Measurements from ENCODE around the gene ZNF827. TPM values are rescaled to one million over a fixed set of nuclear protein-coding genes. Genes with fewer than 3 reads are reported as not detected.

Gene ZNF827
- total RNA-seq, 1 experiment from 2014 or later: 5.3 TPM

GRCh38 chr4:145762719-145763118 lies 175.9 kb downstream of the ZNF827 start:
- no TSS peak for BruUV-seq (replicated peaks)
- H3K4me1 ChIP-seq: no peaks in the 10 kb centered on the region
- intact Hi-C loops (cut with micrococcal nuclease; ENCODE audit: unreplicated experiment): no loop called here
- H3K9me3 ChIP-seq: no peaks in the 10 kb centered on the region
- H3K4me1 Mint-ChIP-seq (ENCODE audit: low read depth, unreplicated experiment): no peaks in the 10 kb centered on the region
- DNase-seq: no peak
- peaks cover 6% of the 10 kb centered on the region for H3K36me3 Mint-ChIP-seq (ENCODE audit: insufficient read depth, unreplicated experiment)
- no peaks in the 10 kb centered on the region for H3K36me3 ChIP-seq (ENCODE audit: control insufficient read depth, insufficient read depth, low read length)
- CTCF ChIA-PET: no interaction called here
- H3K27me3 Mint-ChIP-seq (ENCODE audit: insufficient read depth, unreplicated experiment): no peaks in the 10 kb centered on the region
- no peaks in the 10 kb centered on the region for H3K9me3 Mint-ChIP-seq (ENCODE audit: unreplicated experiment)
- TF ChIP-seq CTCF (IDR thresholded peaks at IDR 0.05; ENCODE audit: insufficient read depth in 1 of 2, low read depth in 1 of 2, low read length in 1 of 2, severe bottlenecking in 1 of 2, unreplicated experiment in 1 of 2): no peak
- H3K27ac Mint-ChIP-seq (ENCODE audit: unreplicated experiment): no peak overlapping the region
- no peak overlapping the region for H3K4me3 Mint-ChIP-seq (ENCODE audit: unreplicated experiment)
- no peak overlapping the region for H3K4me3 ChIP-seq (ENCODE audit: low read depth, low read length)
- POLR2A ChIA-PET: no interaction called here
- no peaks in the 10 kb centered on the region for H3K27me3 ChIP-seq (replicated peaks; ENCODE audit: control insufficient read depth, insufficient read depth, low read length)

GRCh38 chr4:145760961-145761929 lies 177.4 kb downstream of the ZNF827 start:
- Mint-ChIP-seq H3K4me3 (ENCODE audit: unreplicated experiment) (no peak overlapping the region), H3K27me3 (ENCODE audit: insufficient read depth, unreplicated experiment) (no peaks in the 10 kb centered on the region), H3K4me1 (ENCODE audit: low read depth, unreplicated experiment) (no peaks in the 10 kb centered on the region), H3K36me3 (ENCODE audit: insufficient read depth, unreplicated experiment) (peaks cover 6% of the 10 kb centered on the region), H3K9me3 (ENCODE audit: unreplicated experiment) (no peaks in the 10 kb centered on the region), H3K27ac (ENCODE audit: unreplicated experiment) (no peak overlapping the region)
- no TSS peak for BruUV-seq (replicated peaks)
- no peak for TF ChIP-seq CTCF (IDR thresholded peaks at IDR 0.05; ENCODE audit: insufficient read depth in 1 of 2, low read depth in 1 of 2, low read length in 1 of 2, severe bottlenecking in 1 of 2, unreplicated experiment in 1 of 2)
- H3K4me1 ChIP-seq: no peaks in the 10 kb centered on the region
- no peak overlapping the region for H3K4me3 ChIP-seq (ENCODE audit: low read depth, low read length)
- H3K36me3 ChIP-seq (ENCODE audit: control insufficient read depth, insufficient read depth, low read length): no peaks in the 10 kb centered on the region
- H3K27me3 ChIP-seq (replicated peaks; ENCODE audit: control insufficient read depth, insufficient read depth, low read length): no peaks in the 10 kb centered on the region
- POLR2A ChIA-PET: no interaction called here
- no peaks in the 10 kb centered on the region for H3K9me3 ChIP-seq
- no peak for DNase-seq
- CTCF ChIA-PET: no interaction called here
- intact Hi-C loops (cut with micrococcal nuclease; ENCODE audit: unreplicated experiment): no loop called here

- Histone ChIP-seq H3K4me3 (ENCODE audit: low read depth, low read length) (no peak overlapping the region), H3K4me1 (no peaks in the 10 kb centered on the region), H3K27me3 (replicated peaks; ENCODE audit: control insufficient read depth, insufficient read depth, low read length) (no peaks in the 10 kb centered on the region), H3K9me3 (no peaks in the 10 kb centered on the region), H3K36me3 (ENCODE audit: control insufficient read depth, insufficient read depth, low read length) (no peaks in the 10 kb centered on the region)
- H3K27me3 Mint-ChIP-seq (ENCODE audit: insufficient read depth, unreplicated experiment): no peaks in the 10 kb centered on the region
- H3K36me3 Mint-ChIP-seq (ENCODE audit: insufficient read depth, unreplicated experiment): peaks cover 6% of the 10 kb centered on the region
- DNase-seq: no peak
- H3K9me3 Mint-ChIP-seq (ENCODE audit: unreplicated experiment): no peaks in the 10 kb centered on the region
- H3K27ac Mint-ChIP-seq (ENCODE audit: unreplicated experiment): no peak overlapping the region
- no peak overlapping the region for H3K4me3 Mint-ChIP-seq (ENCODE audit: unreplicated experiment)
- intact Hi-C loops (cut with micrococcal nuclease; ENCODE audit: unreplicated experiment): no loop called here
- BruUV-seq (replicated peaks): no TSS peak
- no peak for TF ChIP-seq CTCF (IDR thresholded peaks at IDR 0.05; ENCODE audit: insufficient read depth in 1 of 2, low read depth in 1 of 2, low read length in 1 of 2, severe bottlenecking in 1 of 2, unreplicated experiment in 1 of 2)
- H3K4me1 Mint-ChIP-seq (ENCODE audit: low read depth, unreplicated experiment): no peaks in the 10 kb centered on the region
- ChIA-PET CTCF (no interaction called here), POLR2A (no interaction called here)
These were observed 178.4 kb downstream of the ZNF827 start for GRCh38 chr4:145760176-145760575.
